ENCODE measurements around the gene SIVA1.
A peak's percentile ranks its signal among the peaks of the same experiment; 100 is the strongest.

The SIVA1 gene, protein sequence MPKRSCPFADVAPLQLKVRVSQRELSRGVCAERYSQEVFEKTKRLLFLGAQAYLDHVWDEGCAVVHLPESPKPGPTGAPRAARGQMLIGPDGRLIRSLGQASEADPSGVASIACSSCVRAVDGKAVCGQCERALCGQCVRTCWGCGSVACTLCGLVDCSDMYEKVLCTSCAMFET

DNA sequence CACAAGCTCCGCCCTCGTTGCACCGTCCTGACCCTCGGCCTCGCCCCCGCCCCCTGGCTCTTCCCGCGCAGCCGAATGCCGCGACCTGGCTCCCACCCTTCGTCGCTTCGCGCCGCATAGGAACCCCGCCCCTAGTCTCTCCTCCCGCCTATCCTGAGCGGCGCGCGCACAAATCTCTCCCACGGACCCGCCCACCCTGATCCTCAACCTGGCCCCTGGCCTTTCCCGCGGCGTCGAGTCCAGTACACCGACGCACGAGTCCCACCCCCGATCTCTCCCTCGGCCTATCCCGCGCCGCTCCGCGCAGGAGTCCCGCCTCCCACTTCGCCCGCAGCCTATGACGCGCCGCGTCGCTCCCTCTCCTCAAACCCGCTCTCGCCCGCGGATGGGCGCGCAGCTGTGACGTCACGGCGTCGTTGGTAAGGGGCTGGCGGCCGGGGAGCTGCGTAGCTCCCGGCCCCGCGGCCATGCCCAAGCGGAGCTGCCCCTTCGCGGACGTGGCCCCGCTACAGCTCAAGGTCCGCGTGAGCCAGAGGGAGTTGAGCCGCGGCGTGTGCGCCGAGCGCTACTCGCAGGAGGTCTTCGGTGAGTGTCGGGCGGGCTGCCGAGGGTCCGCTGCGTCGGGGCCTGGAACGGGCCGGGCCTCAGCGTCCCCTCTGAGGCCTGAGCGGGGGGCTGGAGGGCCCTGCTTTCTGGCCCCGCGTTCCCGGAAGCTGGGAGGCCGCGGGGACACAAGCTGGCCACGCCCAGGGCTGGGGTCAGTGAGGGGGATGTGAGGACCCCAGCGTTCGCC is at the start of gene SIVA1:
Gene SIVA1, plus strand, starts transcription at position 413 of the 793 bp plus-strand sequence. Its CDS starts 55 bp downstream, at position 468.
- peak; percentile 99 for DNase-seq

DNA sequence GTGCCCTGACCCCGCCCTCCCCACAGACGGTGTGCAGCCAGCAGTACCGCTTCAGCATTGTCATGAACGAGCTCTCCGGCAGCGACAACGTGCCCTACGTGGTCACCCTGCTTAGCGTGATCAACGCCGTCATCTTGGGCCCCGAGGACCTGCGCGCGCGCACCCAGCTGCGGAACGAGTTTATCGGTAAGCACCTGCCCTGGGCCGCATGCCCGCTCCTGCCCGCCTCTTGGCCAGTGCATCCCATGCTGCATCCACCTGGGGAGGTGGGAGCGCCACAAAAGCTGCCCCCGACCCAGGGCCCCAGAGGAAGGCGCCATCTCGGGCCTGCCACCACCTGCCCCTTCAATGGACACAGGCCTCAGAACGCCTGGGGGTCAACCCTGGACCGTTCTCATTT is 49.7 kb upstream of the SIVA1 start:
- DNase-seq, result no peak

DNA sequence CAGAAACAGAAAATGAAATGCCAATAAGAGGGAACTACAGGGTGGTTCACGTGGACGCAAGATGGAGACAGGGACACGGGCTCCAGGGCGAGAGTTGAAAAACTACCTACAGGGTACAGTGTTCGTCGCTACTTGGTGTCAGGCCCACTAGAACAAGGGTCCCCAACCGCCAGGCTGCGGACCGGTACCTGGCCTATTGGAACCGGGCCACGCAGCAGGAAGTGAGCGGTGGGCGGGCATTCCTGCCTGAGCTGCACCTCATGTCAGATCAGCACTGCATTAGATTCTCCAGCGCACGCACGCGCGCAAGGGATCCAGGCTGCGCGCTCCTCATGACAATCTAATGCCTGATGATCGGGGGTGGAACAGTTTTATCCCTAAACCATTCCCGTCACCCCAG is 48.7 kb upstream of the SIVA1 start:
- no peak for DNase-seq

DNA sequence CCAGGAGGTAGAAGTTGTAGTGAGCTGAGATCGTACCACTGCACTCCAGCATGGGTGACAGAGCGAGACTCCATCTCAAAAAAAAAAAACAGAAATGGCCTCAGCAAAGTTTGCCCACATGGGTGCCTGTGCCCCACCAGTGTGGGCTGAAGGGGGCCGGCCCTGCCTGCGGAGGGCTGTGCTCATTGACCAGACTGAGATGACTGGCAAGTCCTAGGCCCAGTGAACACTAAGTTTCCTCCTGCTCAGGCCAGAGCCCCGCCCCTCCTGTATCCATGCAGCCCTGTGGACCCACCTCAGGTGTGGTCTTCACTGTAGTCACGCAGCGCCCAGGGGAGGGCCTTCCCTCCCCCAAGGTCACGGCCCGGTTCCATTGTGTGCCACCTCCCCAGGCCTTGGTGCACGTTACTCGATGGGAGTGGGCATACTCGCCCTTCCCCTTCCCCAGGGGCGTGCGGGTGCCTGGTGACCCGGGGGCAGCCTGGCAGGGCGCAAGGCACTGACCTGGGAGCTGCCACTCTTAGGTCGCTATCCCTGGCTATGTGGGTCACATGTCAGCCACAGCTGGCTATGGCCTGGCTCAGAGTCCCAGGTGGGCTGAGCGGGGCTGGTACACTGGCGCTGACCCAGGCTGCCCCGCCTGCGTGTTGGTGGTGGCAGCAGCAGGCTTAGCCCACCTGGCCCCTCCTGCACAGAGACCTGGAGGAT is 47.5 kb upstream of the SIVA1 start:
- no peak for DNase-seq

DNA sequence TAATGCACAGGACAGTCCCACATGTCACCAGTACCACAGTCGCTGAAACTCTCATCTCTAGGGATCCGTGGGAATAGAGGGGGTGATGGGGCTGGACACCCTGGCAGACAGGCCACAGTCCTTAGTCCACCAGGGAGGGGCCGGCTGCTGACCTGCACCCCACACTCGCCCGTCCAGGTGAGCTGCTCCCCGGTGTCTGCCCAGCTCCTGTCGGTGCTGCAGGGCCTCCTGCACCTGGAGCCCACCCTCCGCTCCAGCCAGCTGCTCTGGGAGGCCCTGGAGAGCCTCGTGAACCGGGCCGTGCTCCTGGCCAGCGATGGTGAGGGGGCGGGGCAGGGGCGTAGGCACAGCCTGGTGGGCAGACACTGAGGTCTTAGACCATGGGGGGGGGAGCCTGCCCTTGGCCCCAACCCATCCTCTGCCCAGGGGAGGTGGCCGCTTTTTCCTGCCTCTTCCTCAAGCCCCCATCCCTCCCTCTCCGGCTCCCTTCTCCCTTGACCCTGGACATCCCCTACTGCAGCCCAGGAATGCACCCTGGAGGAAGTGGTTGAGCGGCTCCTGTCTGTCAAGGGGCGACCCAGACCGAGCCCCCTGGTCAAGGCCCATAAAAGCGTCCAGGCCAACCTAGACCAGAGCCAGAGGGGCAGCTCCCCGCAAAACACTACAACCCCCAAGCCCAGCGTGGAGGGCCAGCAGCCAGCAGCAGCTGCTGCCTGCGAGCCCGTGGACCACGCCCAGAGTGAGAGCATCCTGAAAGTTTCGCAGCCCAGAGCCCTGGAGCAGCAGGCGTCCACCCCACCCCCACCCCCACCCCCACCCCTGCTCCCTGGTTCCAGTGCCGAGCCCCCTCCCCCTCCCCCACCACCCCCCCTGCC is 46.0 kb upstream of the SIVA1 start:
- no peak for DNase-seq

DNA sequence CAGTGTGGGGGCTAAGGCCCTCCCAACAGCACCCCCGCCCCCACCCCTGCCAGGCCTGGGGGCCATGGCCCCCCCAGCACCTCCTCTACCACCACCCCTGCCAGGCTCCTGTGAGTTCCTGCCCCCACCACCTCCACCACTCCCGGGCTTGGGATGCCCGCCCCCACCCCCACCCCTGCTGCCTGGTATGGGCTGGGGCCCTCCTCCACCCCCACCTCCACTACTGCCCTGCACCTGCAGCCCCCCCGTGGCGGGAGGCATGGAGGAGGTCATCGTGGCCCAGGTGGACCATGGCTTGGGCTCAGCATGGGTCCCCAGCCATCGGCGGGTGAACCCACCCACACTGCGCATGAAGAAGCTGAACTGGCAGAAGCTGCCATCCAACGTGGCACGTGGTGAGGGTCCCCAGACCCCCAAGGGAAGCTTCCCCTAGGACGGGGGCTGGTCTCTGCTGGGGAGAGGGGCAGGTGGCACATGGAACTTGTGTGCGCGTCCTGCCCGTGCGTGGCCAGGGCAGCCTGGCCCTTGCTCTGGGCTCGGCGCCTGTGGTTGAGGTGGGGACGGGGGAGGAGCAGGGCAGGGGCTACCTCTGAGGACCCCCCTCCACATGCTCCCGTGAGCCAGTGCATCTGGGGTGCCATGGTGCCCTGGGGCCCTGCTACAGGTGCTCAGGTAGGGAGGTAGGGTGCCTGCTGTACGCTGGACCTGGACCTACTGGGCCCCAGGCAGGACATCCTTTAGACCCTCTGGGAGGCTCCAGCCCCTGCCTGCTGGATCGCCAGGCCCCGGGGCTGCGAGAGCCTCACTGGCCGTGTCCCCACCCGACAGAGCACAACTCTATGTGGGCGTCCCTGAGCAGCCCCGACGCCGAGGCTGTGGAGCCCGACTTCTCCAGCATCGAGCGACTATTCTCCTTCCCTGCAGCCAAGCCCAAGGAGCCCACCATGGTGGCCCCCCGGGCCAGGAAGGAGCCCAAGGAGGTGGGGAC is 45.0 kb upstream of the SIVA1 start:
- no peak for DNase-seq

DNA sequence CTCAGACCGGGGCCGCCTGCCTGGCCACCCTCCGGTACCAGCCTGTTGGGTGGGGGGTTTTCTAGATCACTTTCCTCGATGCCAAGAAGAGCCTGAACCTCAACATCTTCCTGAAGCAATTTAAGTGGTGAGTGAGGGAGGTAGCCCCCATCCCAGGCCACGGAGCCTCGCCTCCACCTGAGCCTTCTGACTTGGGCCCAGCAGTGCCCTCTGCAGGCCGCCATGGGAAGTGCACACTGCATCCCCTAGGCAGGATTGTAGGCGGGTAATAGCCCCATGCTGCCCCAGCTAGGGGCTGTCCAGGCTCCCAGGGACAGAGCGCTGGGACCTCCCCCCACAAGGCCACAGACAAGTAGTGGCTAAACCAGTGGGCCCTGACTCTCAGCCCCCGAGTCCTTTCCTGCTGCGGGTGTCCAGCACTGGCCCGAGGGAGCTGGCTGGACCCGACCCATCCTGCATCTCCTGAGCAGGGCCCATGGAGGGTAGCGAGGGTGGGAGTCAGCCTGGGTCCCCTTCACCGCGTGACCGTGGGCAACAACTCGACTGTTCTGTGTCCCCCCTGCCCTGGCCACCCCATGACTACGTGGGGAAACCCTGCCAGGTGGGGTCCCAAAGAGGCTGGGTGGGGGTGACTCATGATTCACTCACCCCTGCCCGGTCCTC is 44.2 kb upstream of the SIVA1 start:
- peak; percentile 49 for DNase-seq

DNA sequence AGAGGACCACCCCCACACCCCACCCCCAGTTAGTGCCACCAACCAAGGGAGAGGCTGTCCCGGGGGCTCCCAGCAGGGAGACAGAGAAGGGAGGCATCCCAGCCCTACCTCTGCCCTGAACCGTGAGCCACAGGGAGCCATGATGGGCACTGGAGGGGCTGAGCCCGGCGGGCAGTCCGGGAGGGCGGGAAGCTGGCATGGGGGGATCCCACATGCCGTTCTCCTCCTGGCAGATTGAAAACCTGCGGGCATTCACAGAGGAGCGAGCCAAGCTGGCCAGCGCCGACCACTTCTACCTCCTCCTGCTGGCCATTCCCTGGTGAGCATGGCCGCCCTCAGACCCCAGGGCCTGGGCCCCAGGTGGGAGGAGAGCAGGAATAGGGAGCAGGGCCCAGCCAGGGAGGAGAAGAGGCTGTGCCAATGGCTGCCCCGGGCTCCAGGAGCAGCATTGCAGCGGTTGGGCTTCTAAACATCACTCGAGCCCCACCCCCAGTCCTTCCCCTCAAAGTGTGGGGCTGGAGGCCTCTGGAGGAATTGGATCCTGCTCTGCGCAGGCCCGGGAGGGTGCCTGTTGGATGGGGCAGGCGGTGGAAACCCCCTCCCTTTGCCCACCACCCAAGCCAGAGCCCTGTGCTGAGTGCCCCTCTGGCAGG is 43.4 kb upstream of the SIVA1 start:
- DNase-seq, result no peak

DNA sequence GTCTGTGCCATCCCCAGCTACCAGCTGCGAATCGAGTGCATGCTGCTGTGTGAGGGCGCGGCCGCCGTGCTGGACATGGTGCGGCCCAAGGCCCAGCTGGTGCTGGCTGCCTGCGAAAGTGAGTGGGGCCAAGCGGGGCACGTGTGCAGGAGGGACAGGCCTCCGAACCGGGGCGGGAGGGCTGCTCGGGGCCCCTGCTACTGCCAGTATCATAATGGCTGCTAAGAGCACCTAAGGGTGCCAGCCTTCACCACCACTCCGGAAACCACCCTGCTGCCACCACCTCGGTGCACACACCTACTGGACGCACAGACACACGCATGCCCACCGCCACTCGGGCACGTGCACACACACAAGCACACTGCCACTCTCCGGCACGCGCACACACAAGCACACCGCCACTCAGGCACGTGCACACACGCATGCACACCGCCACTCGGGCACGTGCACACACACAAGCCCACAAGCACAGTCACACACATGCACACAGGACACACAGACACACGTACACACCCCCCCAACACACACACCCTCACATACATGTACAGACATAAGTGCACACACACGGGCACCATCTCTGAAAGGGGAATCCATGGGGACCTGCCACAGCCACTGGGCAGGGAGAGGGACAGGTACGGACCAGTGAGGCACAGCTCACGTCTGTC is 42.7 kb upstream of the SIVA1 start:
- DNase-seq, result no peak

DNA sequence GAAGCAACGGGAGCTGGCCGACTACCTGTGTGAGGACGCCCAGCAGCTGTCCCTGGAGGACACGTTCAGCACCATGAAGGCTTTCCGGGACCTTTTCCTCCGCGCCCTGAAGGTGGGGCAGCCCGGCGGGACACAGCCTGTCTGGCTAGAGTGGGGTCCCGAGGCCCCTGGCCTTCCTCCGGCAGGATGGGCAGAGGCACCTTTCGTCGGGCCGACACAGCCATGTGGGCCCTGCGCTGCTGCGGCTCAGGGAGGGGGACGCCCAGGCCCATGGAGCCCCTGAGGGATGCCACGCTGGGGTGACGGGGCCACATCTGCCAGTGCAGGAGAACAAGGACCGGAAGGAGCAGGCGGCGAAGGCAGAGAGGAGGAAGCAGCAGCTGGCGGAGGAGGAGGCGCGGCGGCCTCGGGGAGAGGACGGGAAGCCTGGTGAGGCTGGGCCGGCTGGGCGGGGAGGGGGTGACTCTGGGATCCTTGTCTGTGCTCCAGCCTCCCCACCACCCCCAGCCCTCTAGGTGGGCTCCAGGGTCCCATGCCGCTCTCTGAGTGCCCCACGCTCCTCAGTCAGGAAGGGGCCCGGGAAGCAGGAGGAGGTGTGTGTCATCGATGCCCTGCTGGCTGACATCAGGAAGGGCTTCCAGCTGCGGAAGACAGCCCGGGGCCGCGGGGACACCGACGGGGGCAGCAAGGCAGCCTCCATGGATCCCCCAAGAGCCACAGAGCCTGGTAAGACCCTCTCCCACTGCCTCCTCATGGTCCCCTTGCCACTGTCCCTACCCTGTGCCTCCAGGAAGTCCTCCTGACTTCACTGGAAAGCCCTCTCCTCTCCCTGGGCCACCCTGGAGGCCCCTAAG is 39.8 kb upstream of the SIVA1 start:
- no peak for DNase-seq

DNA sequence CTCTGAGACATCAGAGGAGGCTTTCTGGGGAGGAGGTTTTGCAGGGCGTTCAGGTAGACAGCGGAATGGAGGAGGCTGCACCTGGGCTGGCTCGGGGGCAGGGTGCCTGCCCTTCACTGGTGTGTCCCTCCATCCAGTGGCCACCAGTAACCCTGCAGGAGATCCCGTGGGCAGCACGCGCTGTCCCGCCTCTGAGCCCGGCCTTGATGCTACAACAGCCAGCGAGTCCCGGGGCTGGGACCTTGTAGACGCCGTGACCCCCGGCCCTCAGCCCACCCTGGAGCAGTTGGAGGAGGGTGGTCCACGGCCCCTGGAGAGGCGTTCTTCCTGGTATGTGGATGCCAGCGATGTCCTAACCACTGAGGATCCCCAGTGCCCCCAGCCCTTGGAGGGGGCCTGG is 38.9 kb upstream of the SIVA1 start:
- DNase-seq, result no peak

DNA sequence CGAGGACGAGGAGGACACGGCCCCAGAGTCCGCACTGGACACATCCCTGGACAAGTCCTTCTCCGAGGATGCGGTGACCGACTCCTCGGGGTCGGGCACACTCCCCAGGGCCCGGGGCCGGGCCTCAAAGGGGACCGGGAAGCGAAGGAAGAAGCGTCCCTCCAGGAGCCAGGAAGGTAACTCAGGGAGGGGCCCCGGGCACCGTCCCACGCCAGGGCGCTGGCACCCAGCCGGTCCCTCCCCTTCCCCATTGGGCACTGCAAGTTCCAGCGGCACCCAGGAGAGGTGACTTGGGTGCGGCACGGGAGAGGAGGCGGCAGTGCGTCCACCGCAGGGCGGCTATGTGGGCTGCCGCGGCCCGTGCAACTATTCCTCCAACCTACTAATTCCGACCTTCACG is 38.3 kb upstream of the SIVA1 start:
- no peak for DNase-seq

DNA sequence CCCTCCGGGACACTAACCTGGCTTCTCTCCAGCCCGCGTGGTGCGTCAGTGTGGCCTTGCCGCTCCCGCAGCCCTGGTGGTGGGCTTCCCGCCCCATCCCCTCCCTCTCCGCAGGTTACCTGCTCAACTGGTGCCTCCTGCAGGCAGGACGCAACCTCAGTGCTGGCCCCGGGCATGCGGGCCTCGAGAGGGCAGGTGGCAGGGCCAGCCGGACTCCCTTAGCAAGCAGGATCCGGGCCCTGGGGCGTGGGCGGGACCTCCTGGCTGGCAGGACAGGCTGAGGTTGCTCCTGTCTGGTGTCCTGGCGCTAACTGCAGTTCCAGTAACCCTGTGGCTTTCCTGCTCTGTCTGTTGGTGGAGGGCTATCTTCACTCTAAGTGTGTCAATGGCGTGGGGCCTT is 37.5 kb upstream of the SIVA1 start:
- DNase-seq, result no peak

DNA sequence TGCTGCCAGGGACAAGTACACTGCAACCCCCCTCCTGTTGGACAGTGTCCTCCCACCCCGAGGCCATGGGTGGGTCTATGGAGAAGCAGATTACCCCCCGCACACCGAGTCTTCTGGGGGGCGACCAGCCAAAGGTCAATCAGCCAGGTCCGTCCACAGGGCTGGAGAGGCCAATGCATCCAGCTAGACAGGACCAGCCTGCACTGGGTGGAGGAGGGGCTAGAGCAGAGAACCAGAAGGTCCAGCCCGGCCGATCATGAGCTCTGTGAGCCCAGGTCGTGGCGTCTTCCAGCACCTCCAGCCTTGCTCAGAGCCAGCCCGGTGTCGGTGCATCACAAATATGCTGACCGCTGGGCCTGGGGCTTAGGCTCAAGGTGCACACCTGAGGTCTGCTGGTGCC is 37.1 kb upstream of the SIVA1 start:
- DNase-seq, result no peak

DNA sequence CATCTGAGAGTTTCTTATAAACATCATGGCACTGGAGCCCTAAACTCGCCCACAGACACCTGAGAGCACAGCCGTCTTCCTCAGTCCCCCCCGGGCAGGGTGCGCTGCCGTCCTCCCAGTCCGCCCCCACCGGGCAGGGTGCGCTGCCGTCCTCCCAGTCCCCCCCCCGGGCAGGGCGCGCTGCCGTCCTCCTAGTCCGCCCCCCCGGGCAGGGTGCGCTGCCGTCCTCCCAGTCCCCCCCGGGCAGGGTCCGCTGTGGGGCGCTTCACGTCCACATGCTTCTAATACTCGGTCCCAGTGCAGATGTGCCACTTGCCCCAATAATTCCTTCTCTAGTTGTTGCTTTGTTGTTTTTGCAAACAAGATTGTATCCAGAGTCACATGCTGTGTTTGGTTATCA is 35.8 kb upstream of the SIVA1 start:
- DNase-seq, result no peak

DNA sequence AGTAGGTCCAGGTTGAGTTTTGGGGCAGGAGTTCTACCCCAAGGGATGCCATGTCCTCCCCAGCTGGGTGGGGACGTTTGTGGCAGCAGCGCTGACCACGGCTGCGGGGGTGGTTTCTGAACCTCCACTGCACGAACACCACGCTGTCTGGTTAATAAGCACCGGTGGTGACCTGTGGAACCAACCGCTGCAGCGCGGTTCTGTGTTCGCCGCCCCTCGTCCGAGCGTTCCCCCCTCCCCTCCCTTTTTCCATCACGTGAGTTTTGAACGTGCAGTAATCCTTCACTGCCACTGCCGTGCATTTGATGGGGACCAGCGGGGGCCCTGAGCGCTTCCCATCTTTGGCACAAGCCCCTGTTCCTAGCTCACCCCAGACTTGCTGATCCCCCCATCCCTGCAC is 35.3 kb upstream of the SIVA1 start:
- no peak for DNase-seq

DNA sequence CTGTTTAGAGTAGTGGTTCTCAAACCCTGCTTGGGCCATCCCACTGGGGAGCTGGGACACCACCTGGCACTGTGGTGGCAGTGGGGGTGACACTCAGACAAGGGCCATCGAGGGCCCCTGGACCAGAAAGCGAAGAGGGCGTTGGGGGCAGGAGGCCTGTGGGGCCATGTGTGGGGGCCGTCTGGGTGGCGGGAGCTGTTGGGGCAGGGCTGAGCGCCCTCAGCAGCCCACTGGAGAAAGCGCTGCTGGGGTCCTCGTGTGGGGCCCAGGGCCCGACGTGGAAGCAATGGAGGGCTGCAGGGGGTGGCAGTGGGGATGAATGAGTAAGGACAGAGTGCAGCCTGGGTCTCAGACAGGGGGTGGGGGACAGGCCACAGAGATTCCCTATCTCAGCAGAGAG is 34.8 kb upstream of the SIVA1 start:
- no peak for DNase-seq

DNA sequence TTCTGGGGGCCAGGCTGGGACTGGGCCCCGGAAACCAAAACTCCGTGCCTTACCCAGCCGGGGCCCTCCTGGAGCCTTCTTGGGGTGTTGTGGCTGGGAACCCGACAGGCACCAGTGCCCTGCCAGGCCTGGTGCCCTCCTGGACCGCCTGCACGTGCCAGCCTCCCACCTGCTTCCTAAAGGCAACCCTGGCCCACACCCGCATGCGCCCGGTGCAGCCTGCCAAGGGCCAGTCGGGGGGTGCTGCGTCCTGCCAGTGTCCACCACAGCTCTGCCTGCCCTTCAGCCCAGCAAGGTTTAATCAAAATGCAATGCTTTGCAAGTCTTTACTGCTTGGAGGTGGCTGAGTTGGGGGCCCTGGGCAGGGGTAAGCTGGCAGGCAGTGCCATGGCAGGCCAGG is 34.1 kb upstream of the SIVA1 start:
- no peak for DNase-seq

DNA sequence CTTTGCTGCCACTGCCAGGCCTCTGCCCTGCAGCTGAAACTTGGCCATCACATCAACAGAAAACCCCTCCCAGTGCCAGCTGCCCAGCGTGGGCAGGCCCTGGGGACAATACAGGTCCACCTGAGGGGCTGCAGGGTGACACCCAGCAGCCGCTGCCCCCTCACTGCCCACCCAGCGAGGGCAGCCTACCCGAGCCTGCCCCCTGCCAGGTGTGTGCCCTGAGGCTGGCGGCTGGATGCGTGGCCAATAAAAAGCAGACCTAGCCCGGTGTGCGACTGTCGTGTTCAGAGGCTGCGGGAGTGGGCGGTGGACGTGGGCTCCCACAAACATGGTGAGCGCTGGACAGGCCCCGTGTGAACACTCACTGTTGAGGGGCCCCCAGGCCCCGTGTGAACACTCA is 33.6 kb upstream of the SIVA1 start:
- DNase-seq, result no peak

All from NCI-H1105 (cell line).